GM19467 (cell line): ENCODE results near the gene RCOR2.

Experiments used
- ATAC-seq: cut with Tn5 transposase; IDR thresholded peaks from one replicate; pipeline ENCODE4 v1.9.1; 2021; ENCODE audit warnings: mild to moderate bottlenecking, moderate library complexity; ENCODE audit not compliant: unreplicated experiment

RCOR2 gene

GRCh38 chr11:63907808-63908530 lies 9.0 kb downstream of the RCOR2 start:
- no peak for ATAC-seq

GRCh38 chr11:63907063-63907462 lies 9.9 kb downstream of the RCOR2 start:
- no peak for ATAC-seq

- ATAC-seq, result no peak
These were observed 10.4 kb downstream of the RCOR2 start for GRCh38 chr11:63906585-63906984.

- ATAC-seq, result no peak
These were observed 10.9 kb downstream of the RCOR2 start for GRCh38 chr11:63906087-63906486.

GRCh38 chr11:63905179-63905578 lies 11.8 kb downstream of the RCOR2 start:
- ATAC-seq, result no peak

GRCh38 chr11:63904743-63905142 lies 12.2 kb downstream of the RCOR2 start:
- no peak for ATAC-seq

- ATAC-seq, result no peak
These were observed 13.1 kb downstream of the RCOR2 start for GRCh38 chr11:63903884-63904283.

- ATAC-seq, result no peak
These were observed 15.3 kb downstream of the RCOR2 start for GRCh38 chr11:63901660-63902059.

- no peak for ATAC-seq
These were observed 19.4 kb downstream of the RCOR2 start for GRCh38 chr11:63897459-63898146.

- no peak for ATAC-seq
These were observed 20.9 kb downstream of the RCOR2 start for GRCh38 chr11:63896071-63896470.

- ATAC-seq, result no peak
These were observed 23.6 kb downstream of the RCOR2 start for GRCh38 chr11:63893355-63893754.

GRCh38 chr11:63892228-63892627 lies 24.7 kb downstream of the RCOR2 start:
- no peak for ATAC-seq

GRCh38 chr11:63890368-63890767 lies 26.6 kb downstream of the RCOR2 start:
- ATAC-seq, result no peak

- no peak for ATAC-seq
These were observed 27.6 kb downstream of the RCOR2 start for GRCh38 chr11:63889344-63889743.

- ATAC-seq, result peak; percentile 62
These were observed 28.5 kb downstream of the RCOR2 start for GRCh38 chr11:63888170-63889086.

- ATAC-seq, result no peak
These were observed 29.5 kb downstream of the RCOR2 start for GRCh38 chr11:63887386-63887999.

GRCh38 chr11:63884196-63884932 lies 32.6 kb downstream of the RCOR2 start:
- no peak for ATAC-seq

GRCh38 chr11:63883791-63884190 lies 33.2 kb downstream of the RCOR2 start:
- no peak for ATAC-seq

- no peak for ATAC-seq
These were observed 34.3 kb downstream of the RCOR2 start for GRCh38 chr11:63882555-63883242.

- ATAC-seq, result no peak
These were observed 36.6 kb downstream of the RCOR2 start for GRCh38 chr11:63880403-63880790.
